Retinal pigment epithelial cell (primary cell): Measurements from ENCODE around the gene EEPD1.
A peak's percentile ranks its signal among the peaks of the same experiment; 100 is the strongest.

Experiments
- DNase-seq: peaks from one replicate; pipeline ENCODE4 v3.0.0-alpha.2; 2010; ENCODE audit warnings: low read depth
- H3K4me3 ChIP-seq: 2 replicates; pipeline ENCODE4 v1.5.1; 2011; ENCODE audit warnings: mild to moderate bottlenecking, low read length, control low read depth, moderate library complexity
- TF ChIP-seq, protein P1 (sequence below): conservative IDR thresholded peaks from 2 replicates; pipeline ENCODE4 v1.5.1; 2011; ENCODE audit warnings: low read depth, low read length, control low read depth, inconsistent platforms

EEPD1 gene

GRCh38 chr7:36203071-36203790 is 50.2 kb downstream of the EEPD1 start:
- H3K4me3 ChIP-seq: no peak overlapping the region
- no peak for DNase-seq
- TF ChIP-seq, protein P1, sequence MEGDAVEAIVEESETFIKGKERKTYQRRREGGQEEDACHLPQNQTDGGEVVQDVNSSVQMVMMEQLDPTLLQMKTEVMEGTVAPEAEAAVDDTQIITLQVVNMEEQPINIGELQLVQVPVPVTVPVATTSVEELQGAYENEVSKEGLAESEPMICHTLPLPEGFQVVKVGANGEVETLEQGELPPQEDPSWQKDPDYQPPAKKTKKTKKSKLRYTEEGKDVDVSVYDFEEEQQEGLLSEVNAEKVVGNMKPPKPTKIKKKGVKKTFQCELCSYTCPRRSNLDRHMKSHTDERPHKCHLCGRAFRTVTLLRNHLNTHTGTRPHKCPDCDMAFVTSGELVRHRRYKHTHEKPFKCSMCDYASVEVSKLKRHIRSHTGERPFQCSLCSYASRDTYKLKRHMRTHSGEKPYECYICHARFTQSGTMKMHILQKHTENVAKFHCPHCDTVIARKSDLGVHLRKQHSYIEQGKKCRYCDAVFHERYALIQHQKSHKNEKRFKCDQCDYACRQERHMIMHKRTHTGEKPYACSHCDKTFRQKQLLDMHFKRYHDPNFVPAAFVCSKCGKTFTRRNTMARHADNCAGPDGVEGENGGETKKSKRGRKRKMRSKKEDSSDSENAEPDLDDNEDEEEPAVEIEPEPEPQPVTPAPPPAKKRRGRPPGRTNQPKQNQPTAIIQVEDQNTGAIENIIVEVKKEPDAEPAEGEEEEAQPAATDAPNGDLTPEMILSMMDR: no peak

- DNase-seq: no peak
- H3K4me3 ChIP-seq: no peak overlapping the region
- TF ChIP-seq, protein P1: no peak
Observed at GRCh38 chr7:36204044-36204663, 51.1 kb downstream of the EEPD1 start.

DNA sequence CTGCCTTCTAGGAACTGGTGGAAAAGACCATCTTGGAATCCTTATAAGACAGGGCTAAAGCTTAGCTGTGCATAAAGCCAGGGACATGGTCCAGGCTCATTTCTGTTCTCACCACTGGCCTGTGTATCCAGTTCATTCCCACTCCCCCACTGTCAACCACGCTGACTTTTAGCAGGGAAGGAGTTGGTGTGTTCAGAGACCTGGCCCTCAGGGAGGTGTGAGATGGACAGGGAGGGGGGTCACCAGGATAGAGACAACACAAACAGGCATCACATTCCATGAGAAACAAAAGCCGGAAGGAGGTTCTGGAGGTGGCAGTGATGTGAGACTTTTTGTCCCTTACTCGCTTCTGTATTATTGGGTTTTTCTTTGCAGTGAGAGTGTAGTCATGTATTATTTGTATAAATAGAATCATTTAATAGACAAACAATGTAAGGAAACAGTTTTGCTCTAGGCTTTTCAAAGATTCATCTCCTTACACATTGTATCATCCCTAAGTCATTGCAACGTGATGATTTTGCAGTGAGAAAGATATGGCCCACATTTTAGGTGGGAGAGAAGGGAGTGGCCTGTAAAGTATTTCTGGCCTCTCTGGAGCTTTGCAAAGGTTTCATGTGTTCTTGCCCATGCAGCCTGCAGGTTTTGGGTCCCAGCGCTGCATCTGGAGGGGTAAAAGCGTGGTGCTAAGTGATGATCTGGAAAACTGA is 52.0 kb downstream of the EEPD1 start:
- DNase-seq: no peak
- H3K4me3 ChIP-seq: no peak overlapping the region
- TF ChIP-seq, protein P1: no peak

GRCh38 chr7:36205803-36206202 is 52.7 kb downstream of the EEPD1 start:
- H3K4me3 ChIP-seq: no peak overlapping the region
- TF ChIP-seq, protein P1: no peak
- no peak for DNase-seq

GRCh38 chr7:36207451-36208291 is 54.6 kb downstream of the EEPD1 start:
- TF ChIP-seq, protein P1: peak; percentile 35
- H3K4me3 ChIP-seq: no peak overlapping the region
- no peak for DNase-seq

GRCh38 chr7:36208426-36208825 is 55.4 kb downstream of the EEPD1 start:
- H3K4me3 ChIP-seq: no peak overlapping the region
- TF ChIP-seq, protein P1: no peak
- no peak for DNase-seq
